GM19438 (cell line): ENCODE results near the gene CLIC4.

ENCODE experiments used
- ATAC-seq: cut with Tn5 transposase; IDR thresholded peaks from one replicate; pipeline ENCODE4 v1.9.1; 2021; ENCODE audit warnings: low read depth; ENCODE audit not compliant: unreplicated experiment

CLIC4 gene

GRCh38 chr1:24853649-24854048 is 108.4 kb downstream of the CLIC4 start:
- ATAC-seq: no peak

- no peak for ATAC-seq
These were observed 110.2 kb downstream of the CLIC4 start for GRCh38 chr1:24855474-24855873.

GRCh38 chr1:24856787-24857506 is 111.7 kb downstream of the CLIC4 start:
- no peak for ATAC-seq

- no peak for ATAC-seq
These were observed 112.4 kb downstream of the CLIC4 start for GRCh38 chr1:24857507-24858133.

GRCh38 chr1:24858277-24858676 is 113.0 kb downstream of the CLIC4 start:
- ATAC-seq: no peak

- no peak for ATAC-seq
These were observed 114.1 kb downstream of the CLIC4 start for GRCh38 chr1:24859063-24860010.

GRCh38 chr1:24860841-24861240 is 115.6 kb downstream of the CLIC4 start:
- no peak for ATAC-seq

- no peak for ATAC-seq
These were observed 116.8 kb downstream of the CLIC4 start for GRCh38 chr1:24861821-24862727.

- ATAC-seq: no peak
These were observed 117.7 kb downstream of the CLIC4 start for GRCh38 chr1:24862775-24863483.

GRCh38 chr1:24864370-24864777 is 119.1 kb downstream of the CLIC4 start:
- no peak for ATAC-seq

- no peak for ATAC-seq
These were observed 119.9 kb downstream of the CLIC4 start for GRCh38 chr1:24865168-24865567.

- no peak for ATAC-seq
These were observed 120.3 kb downstream of the CLIC4 start for GRCh38 chr1:24865587-24865986.

- ATAC-seq: no peak
These were observed 121.2 kb downstream of the CLIC4 start for GRCh38 chr1:24866211-24867083.

- ATAC-seq: no peak
These were observed 122.0 kb downstream of the CLIC4 start for GRCh38 chr1:24867084-24867870.

- no peak for ATAC-seq
These were observed 123.0 kb downstream of the CLIC4 start for GRCh38 chr1:24868016-24868875.

- ATAC-seq: no peak
These were observed 125.4 kb downstream of the CLIC4 start for GRCh38 chr1:24870551-24871195.
